Neural crest cell (in vitro differentiated cells): ENCODE measurements around the gene DGKD. TPM values are rescaled to one million over a fixed set of nuclear protein-coding genes. Genes with fewer than 3 reads are reported as not detected.
"Not testable (repeated sequence)": the region's sequence is repeated elsewhere in the genome, so short reads cannot be mapped to it uniquely, and the experiment has no call there.

Source experiments
- DNase-seq: peaks from one replicate; pipeline ENCODE4 v3.0.0; 2021; ENCODE audit warnings: low read depth, mixed read lengths, low spot score
- H3K27ac Mint-ChIP-seq: one replicate; pipeline ENCODE4 v1.8.0; 2021; ENCODE audit warnings: mild to moderate bottlenecking, mixed read lengths; ENCODE audit not compliant: unreplicated experiment
- H3K27me3 Mint-ChIP-seq: 2 replicates; pipeline ENCODE4 v1.8.0; 2021; ENCODE audit warnings: low read depth, mild to moderate bottlenecking, mixed read lengths
- H3K36me3 Mint-ChIP-seq: 2 replicates; pipeline ENCODE4 v1.8.0; 2021; ENCODE audit warnings: low read depth, mild to moderate bottlenecking, mixed read lengths
- H3K4me1 Mint-ChIP-seq: 2 replicates; pipeline ENCODE4 v1.8.0; 2021; ENCODE audit warnings: mixed read lengths
- H3K4me3 Mint-ChIP-seq: one replicate; pipeline ENCODE4 v1.8.0; 2021; ENCODE audit warnings: mild to moderate bottlenecking, mixed read lengths
- H3K9me3 Mint-ChIP-seq: 2 replicates; pipeline ENCODE4 v1.8.0; 2021; ENCODE audit warnings: mixed read lengths
- total RNA-seq: library from RNA; stranded (reverse); gene quantifications from 2 replicates; pipeline ENCODE4 v1.2.1, GENCODE V29; 2021
- TF ChIP-seq, protein P1 (sequence below): fragments of 200-600 bp; sonication (generic); conservative IDR thresholded peaks from 2 replicates; pipeline ENCODE4 v1.5.0; 2021; ENCODE audit warnings: antibody characterized with exemption, mild to moderate bottlenecking

The DGKD gene
- total RNA-seq, 1 donor from 2014 or later, result 48.7 TPM

DNA sequence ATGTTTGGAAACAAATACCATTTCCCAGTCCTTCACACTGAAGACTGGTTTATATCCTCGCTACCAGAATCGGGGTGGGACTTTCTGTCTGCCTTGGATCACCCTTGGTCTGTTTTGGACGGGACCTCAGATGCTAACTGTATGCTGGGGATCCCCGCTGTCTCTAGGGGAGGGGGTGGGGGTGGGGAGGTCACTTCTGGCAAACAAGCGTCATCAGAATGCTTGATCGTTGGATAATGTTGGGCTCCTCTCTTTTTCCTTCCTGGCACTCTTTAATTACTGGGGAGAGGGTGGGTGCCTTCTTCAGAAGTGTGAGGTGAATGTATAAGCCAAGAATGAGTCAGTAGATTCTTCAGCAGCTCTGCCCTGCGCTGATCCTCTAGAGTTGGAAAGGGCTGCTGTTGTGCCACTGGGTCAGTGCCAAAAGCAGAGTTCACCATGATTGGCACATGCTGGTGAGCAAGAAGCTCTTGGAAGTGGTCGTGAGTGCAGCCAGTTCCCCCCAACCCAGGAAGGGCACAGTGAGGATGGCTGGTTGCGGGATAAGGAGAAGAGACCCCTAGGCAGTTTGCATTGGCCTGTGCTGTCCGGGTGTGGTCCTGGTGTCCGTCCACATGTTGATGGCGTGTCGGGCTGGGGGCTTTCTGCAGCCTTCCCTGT lies 32.2 kb downstream of the DGKD start:
- TF ChIP-seq, protein P1, sequence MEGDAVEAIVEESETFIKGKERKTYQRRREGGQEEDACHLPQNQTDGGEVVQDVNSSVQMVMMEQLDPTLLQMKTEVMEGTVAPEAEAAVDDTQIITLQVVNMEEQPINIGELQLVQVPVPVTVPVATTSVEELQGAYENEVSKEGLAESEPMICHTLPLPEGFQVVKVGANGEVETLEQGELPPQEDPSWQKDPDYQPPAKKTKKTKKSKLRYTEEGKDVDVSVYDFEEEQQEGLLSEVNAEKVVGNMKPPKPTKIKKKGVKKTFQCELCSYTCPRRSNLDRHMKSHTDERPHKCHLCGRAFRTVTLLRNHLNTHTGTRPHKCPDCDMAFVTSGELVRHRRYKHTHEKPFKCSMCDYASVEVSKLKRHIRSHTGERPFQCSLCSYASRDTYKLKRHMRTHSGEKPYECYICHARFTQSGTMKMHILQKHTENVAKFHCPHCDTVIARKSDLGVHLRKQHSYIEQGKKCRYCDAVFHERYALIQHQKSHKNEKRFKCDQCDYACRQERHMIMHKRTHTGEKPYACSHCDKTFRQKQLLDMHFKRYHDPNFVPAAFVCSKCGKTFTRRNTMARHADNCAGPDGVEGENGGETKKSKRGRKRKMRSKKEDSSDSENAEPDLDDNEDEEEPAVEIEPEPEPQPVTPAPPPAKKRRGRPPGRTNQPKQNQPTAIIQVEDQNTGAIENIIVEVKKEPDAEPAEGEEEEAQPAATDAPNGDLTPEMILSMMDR, result no peak
- H3K36me3 Mint-ChIP-seq, result peaks cover 6% of the 10 kb centered on the region
- H3K4me3 Mint-ChIP-seq, result no peak overlapping the region
- DNase-seq, result no peak
- no peaks in the 10 kb centered on the region for H3K27me3 Mint-ChIP-seq
- H3K4me1 Mint-ChIP-seq, result peaks cover 37% of the 10 kb centered on the region
- no peaks in the 10 kb centered on the region for H3K9me3 Mint-ChIP-seq
- peak overlapping the region; percentile 50 for H3K27ac Mint-ChIP-seq

DNA sequence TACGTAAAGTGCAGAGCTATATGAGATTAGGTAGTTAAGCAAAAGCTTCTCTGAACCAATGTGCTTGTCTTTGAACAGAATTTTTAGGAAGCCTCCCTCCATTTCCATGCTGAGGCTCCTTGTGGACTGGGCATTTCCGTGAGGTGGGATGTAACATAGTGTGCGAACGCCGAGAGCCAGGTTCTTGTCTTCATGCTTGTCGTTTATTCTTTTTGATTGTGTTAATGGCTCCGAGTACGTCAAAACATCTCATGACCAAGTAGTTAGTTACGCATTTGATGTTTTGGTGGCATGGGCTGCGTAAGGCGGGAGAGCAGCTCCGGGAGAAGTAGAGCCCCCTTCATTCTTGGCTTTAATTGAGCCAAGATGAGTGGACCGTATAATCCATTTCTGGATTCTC lies 32.9 kb downstream of the DGKD start:
- TF ChIP-seq, protein P1, result no peak
- Mint-ChIP-seq H3K9me3 (no peaks in the 10 kb centered on the region), H3K36me3 (peaks cover 6% of the 10 kb centered on the region), H3K4me1 (peaks cover 37% of the 10 kb centered on the region), H3K27me3 (no peaks in the 10 kb centered on the region), H3K4me3 (no peak overlapping the region), H3K27ac (no peak overlapping the region)
- no peak for DNase-seq

- H3K4me1 Mint-ChIP-seq, result peaks cover 37% of the 10 kb centered on the region
- TF ChIP-seq, protein P1, result no peak
- H3K27me3 Mint-ChIP-seq, result no peaks in the 10 kb centered on the region
- no peak overlapping the region for H3K27ac Mint-ChIP-seq
- peaks cover 6% of the 10 kb centered on the region for H3K36me3 Mint-ChIP-seq
- no peak for DNase-seq
- no peaks in the 10 kb centered on the region for H3K9me3 Mint-ChIP-seq
- H3K4me3 Mint-ChIP-seq, result no peak overlapping the region
These were observed 33.6 kb downstream of the DGKD start for GRCh38 chr2:233387667-233388528.

- Mint-ChIP-seq H3K36me3 (peaks cover 6% of the 10 kb centered on the region), H3K4me1 (peaks cover 27% of the 10 kb centered on the region), H3K27me3 (no peaks in the 10 kb centered on the region), H3K4me3 (no peak overlapping the region), H3K27ac (no peak overlapping the region), H3K9me3 (no peaks in the 10 kb centered on the region)
- no peak for DNase-seq
- TF ChIP-seq, protein P1, result no peak
These were observed 35.4 kb downstream of the DGKD start for GRCh38 chr2:233389601-233390125.

GRCh38 chr2:233395687-233396086 lies 41.4 kb downstream of the DGKD start:
- peaks cover 5% of the 10 kb centered on the region for H3K36me3 Mint-ChIP-seq
- TF ChIP-seq, protein P1, result no peak
- no peaks in the 10 kb centered on the region for H3K4me1 Mint-ChIP-seq
- H3K27ac Mint-ChIP-seq, result no peak overlapping the region
- no peak for DNase-seq
- no peaks in the 10 kb centered on the region for H3K27me3 Mint-ChIP-seq
- H3K4me3 Mint-ChIP-seq, result no peak overlapping the region
- H3K9me3 Mint-ChIP-seq, result no peaks in the 10 kb centered on the region

- not testable (repeated sequence) for H3K4me1 Mint-ChIP-seq, H3K27me3 Mint-ChIP-seq, H3K4me3 Mint-ChIP-seq, DNase-seq, H3K36me3 Mint-ChIP-seq, H3K9me3 Mint-ChIP-seq
- H3K27ac Mint-ChIP-seq, result peak overlapping the region; percentile 69
These were observed 42.7 kb downstream of the DGKD start for GRCh38 chr2:233396726-233397665.
